Panc1 (cell line): ENCODE measurements around the gene CDC42EP4. TPM values are rescaled to one million over a fixed set of nuclear protein-coding genes. Genes with fewer than 3 reads are reported as not detected.

Experiments
- ATAC-seq: fragments of 200-7000 bp; cut with Tn5 transposase; 2 replicates; pipeline ENCODE4 v1.9.1; 2020; ENCODE audit warnings: mild to moderate bottlenecking, moderate library complexity
- BruUV-seq: library from RNA; stranded (reverse); fragments of 400-500 nt; replicated peaks from 2 replicates; lab custom pipeline; 2021; lab: Mats Ljungman, UMichigan
- CTCF ChIA-PET: fragments of 300-600 bp; sonication (Branson Sonifier 250); formaldehyde crosslinking; loops from one replicate; lab custom pipeline; 2022; ENCODE audit warnings: antibody characterized with exemption; lab: Charles Lee
- POLR2A ChIA-PET: fragments of 300-600 bp; sonication (Branson Sonifier 250); formaldehyde crosslinking; loops from one replicate; lab custom pipeline; 2022; ENCODE audit warnings: antibody characterized with exemption; lab: Charles Lee
- DNase-seq: peaks from one replicate; pipeline ENCODE4 v3.0.0-alpha.2; 2010; ENCODE audit warnings: low read depth, low spot score
- H3K27ac ChIP-seq: 2 replicates; pipeline ENCODE4 v1.5.1; 2011; ENCODE audit warnings: mild to moderate bottlenecking, low read length, inconsistent platforms
- H3K27me3 ChIP-seq: fragments of 200-500 bp; sonication (Bioruptor generic); 2 replicates; pipeline ENCODE4 v1.6.0; 2014; ENCODE audit warnings: low read length, inconsistent platforms; ENCODE audit not compliant: control insufficient read depth, insufficient read depth
- H3K36me3 ChIP-seq: fragments of 200-500 bp; sonication (Bioruptor generic); 2 replicates; pipeline ENCODE4 v1.5.1; 2014; ENCODE audit warnings: inconsistent platforms, mild to moderate bottlenecking, low read length, moderate library complexity; ENCODE audit not compliant: control insufficient read depth, insufficient read depth
- H3K4me1 ChIP-seq: 2 replicates; pipeline ENCODE4 v1.5.1; 2011; ENCODE audit warnings: inconsistent platforms, mild to moderate bottlenecking, low read length, moderate library complexity; ENCODE audit not compliant: control insufficient read depth, insufficient read depth
- H3K4me3 ChIP-seq, 2 experiments: 2 replicates each; pipeline ENCODE4 v1.5.1; 2011 to 2012; ENCODE audit warnings: low read depth in 2 of 2, low read length in 2 of 2, mild to moderate bottlenecking in 2 of 2, inconsistent platforms in 1 of 2, moderate library complexity in 1 of 2
- H3K9me3 ChIP-seq: fragments of 200-500 bp; sonication (Bioruptor generic); 2 replicates; pipeline ENCODE4 v1.5.1; 2014; ENCODE audit warnings: low read depth, mild to moderate bottlenecking, inconsistent platforms, low read length, moderate library complexity; ENCODE audit not compliant: control insufficient read depth, insufficient read depth
- POLR2AphosphoS5 ChIP-seq: IDR thresholded peaks from 2 replicates; pipeline ENCODE4 v1.6.1; 2012; ENCODE audit warnings: mild to moderate bottlenecking, low read depth, low read length, moderate library complexity
- SIN3A ChIP-seq: IDR thresholded peaks from 2 replicates; pipeline ENCODE4 v1.6.1; 2012; ENCODE audit warnings: low read depth, mild to moderate bottlenecking, low read length, moderate library complexity, borderline replicate concordance; ENCODE audit not compliant: insufficient read depth
- TCF7L2 ChIP-seq: IDR thresholded peaks from 2 replicates; pipeline ENCODE4 v1.6.1; 2011; ENCODE audit warnings: mild to moderate bottlenecking, low read depth, low read length, inconsistent platforms
- in situ Hi-C: cut with HindIII; loops from 2 replicates; pipeline ENCODE4 v1.10.0; 2016; ENCODE audit warnings: low sequenced_read_pairs, low pct_unique_long_range_greater_than_20kb
- intact Hi-C: fragments of 100-400 bp; cut with micrococcal nuclease; formaldehyde crosslinking; loops from one replicate; pipeline ENCODE4 v1.10.0; 2022; ENCODE audit not compliant: unreplicated experiment
- total RNA-seq: library from RNA; stranded (reverse); gene quantifications from one replicate; pipeline ENCODE4 v1.2.1, GENCODE V29; 2021; ENCODE audit not compliant: unreplicated experiment
- TF ChIP-seq, protein P1 (sequence below), 2 experiments: IDR thresholded peaks; 2 replicates each; pipeline ENCODE4 v1.6.1; 2011 to 2012; ENCODE audit warnings: low read depth in 2 of 2, control low read depth in 1 of 2, low read length in 1 of 2, mild to moderate bottlenecking in 1 of 2, moderate library complexity in 1 of 2; ENCODE audit not compliant: insufficient read depth in 1 of 2
- TF ChIP-seq, protein P2 (sequence below): fragments of 450-650 bp; IDR thresholded peaks from 2 replicates; pipeline ENCODE4 v1.5.1; 2017; ENCODE audit warnings: mild to moderate bottlenecking

CDC42EP4 gene
- total RNA-seq, 1 experiment from 2014 or later = 65.9 TPM

DNA sequence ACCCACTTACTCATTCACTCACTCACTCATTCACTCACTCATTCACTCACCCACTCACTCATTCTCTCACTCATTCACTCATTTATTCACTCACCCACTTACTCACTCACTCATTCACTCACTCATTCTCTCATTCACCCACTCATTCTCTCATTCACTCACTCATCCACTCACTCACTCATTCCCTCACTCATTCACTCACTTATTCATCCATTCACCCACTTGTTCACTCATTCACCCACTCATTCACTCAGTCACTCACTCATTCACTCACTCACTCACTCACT lies 42.5 kb downstream of the CDC42EP4 start:
- DNase-seq = no peak
- no peaks in the 10 kb centered on the region for H3K9me3 ChIP-seq
- in situ Hi-C loops = no loop called here
- H3K4me3 ChIP-seq = no peak overlapping the region
- H3K27me3 ChIP-seq = no peaks in the 10 kb centered on the region
- intact Hi-C loops = no loop called here
- ATAC-seq = no peak
- TF ChIP-seq, protein P1, sequence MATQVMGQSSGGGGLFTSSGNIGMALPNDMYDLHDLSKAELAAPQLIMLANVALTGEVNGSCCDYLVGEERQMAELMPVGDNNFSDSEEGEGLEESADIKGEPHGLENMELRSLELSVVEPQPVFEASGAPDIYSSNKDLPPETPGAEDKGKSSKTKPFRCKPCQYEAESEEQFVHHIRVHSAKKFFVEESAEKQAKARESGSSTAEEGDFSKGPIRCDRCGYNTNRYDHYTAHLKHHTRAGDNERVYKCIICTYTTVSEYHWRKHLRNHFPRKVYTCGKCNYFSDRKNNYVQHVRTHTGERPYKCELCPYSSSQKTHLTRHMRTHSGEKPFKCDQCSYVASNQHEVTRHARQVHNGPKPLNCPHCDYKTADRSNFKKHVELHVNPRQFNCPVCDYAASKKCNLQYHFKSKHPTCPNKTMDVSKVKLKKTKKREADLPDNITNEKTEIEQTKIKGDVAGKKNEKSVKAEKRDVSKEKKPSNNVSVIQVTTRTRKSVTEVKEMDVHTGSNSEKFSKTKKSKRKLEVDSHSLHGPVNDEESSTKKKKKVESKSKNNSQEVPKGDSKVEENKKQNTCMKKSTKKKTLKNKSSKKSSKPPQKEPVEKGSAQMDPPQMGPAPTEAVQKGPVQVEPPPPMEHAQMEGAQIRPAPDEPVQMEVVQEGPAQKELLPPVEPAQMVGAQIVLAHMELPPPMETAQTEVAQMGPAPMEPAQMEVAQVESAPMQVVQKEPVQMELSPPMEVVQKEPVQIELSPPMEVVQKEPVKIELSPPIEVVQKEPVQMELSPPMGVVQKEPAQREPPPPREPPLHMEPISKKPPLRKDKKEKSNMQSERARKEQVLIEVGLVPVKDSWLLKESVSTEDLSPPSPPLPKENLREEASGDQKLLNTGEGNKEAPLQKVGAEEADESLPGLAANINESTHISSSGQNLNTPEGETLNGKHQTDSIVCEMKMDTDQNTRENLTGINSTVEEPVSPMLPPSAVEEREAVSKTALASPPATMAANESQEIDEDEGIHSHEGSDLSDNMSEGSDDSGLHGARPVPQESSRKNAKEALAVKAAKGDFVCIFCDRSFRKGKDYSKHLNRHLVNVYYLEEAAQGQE (IDR thresholded peaks at IDR 0.05; ENCODE audit: insufficient read depth in 1 of 2, low read depth in 2 of 2, low read length in 1 of 2) = no peak
- TF ChIP-seq POLR2AphosphoS5 = no peak
- TF ChIP-seq, protein P2, sequence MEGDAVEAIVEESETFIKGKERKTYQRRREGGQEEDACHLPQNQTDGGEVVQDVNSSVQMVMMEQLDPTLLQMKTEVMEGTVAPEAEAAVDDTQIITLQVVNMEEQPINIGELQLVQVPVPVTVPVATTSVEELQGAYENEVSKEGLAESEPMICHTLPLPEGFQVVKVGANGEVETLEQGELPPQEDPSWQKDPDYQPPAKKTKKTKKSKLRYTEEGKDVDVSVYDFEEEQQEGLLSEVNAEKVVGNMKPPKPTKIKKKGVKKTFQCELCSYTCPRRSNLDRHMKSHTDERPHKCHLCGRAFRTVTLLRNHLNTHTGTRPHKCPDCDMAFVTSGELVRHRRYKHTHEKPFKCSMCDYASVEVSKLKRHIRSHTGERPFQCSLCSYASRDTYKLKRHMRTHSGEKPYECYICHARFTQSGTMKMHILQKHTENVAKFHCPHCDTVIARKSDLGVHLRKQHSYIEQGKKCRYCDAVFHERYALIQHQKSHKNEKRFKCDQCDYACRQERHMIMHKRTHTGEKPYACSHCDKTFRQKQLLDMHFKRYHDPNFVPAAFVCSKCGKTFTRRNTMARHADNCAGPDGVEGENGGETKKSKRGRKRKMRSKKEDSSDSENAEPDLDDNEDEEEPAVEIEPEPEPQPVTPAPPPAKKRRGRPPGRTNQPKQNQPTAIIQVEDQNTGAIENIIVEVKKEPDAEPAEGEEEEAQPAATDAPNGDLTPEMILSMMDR = no peak
- no peak for TF ChIP-seq SIN3A
- H3K27ac ChIP-seq = no peak overlapping the region
- POLR2A ChIA-PET = no interaction called here
- CTCF ChIA-PET = no interaction called here
- BruUV-seq = no TSS peak
- H3K36me3 ChIP-seq = no peaks in the 10 kb centered on the region
- peaks cover 15% of the 10 kb centered on the region; the same call in 1 of the 2 replicates for H3K4me1 ChIP-seq

DNA sequence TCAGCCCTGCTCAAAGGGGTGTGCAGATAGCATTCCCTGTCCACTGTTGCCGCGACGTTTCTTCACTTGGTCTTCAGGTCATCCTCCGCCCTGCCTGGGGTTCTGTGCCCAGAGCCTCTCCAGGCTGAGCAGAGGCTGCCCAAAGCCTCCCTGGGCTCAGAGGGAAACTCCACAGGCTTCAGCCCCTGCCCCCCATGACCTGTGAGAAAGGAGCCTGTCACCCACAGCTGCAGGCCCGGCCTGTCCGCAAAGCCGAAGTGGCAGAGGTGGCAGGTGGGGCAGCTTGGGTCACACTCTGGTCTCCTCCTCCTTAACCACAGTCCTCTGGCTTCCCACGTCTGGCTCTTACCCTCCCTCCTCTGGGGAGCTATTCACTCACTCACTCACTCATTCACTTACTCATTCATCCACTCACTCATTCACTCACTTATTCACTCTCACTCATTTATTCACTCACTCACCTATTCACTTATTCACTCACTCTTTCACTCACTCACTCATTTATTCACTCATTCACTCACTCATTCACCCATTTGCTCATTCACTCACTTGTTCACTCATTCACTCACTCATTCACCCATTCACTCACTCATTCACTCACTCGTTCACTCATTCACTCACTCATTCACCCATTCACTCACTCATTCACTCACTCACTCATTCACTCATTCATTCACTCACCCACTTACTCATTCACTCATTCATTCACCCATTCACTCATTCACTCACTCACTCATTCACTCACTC lies 43.0 kb downstream of the CDC42EP4 start:
- ChIA-PET POLR2A (interaction anchor here (0.9 kb wide), 1 partner anchor 23 kb away, joined by 3 read pairs; no protein-coding TSS in a partner anchor), CTCF (interaction anchor here (1.2 kb wide), 1 partner anchor 101 kb away, joined by 3 read pairs; no protein-coding TSS in a partner anchor)
- no peaks in the 10 kb centered on the region for H3K9me3 ChIP-seq
- peak; percentile 70 for ATAC-seq
- H3K4me3 ChIP-seq = no peak overlapping the region
- no peak overlapping the region for H3K27ac ChIP-seq
- TF ChIP-seq POLR2AphosphoS5 (no peak), SIN3A (no peak), TCF7L2 (no peak)
- TF ChIP-seq, protein P2 = no peak
- TF ChIP-seq, protein P1 (IDR thresholded peaks at IDR 0.05; ENCODE audit: insufficient read depth in 1 of 2, low read depth in 2 of 2, low read length in 1 of 2) = no peak
- no peaks in the 10 kb centered on the region for H3K36me3 ChIP-seq
- no peaks in the 10 kb centered on the region for H3K27me3 ChIP-seq
- BruUV-seq = TSS peak; percentile 80
- H3K4me1 ChIP-seq = peaks cover 15% of the 10 kb centered on the region; the same call in 1 of the 2 replicates
- DNase-seq = no peak
- in situ Hi-C loops (no loop called here), intact Hi-C loops (no loop called here)
